ENCODE data around the gene ZNF268. TPM values are rescaled to one million over a fixed set of nuclear protein-coding genes. Genes with fewer than 3 reads are reported as not detected.

The ZNF268 gene
- polyA plus RNA-seq, 2 of the 4 experiments (the other 2 are of a cell fraction), result 12.5 to 21.5 TPM

DNA sequence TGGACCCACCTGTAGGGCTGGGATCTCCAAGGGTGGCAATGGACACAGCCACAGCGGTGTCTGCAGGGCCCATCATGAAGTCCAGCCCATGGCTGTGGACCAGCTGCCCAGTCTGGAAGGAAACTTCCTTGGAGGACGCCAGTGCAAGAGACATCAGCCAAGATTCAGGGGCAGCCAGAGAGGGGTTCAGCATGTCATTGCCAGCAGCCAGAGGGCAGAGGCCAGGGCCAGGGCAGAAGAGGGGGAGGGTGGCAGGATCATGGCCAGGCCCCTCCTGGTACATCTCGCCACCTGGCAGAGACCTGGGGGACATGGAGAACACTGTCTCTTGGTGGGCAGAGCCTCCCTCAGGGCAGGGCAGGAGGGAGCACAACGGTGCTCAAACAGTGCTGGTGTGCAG, 44.2 kb downstream of the ZNF268 start:
- WGBS (ENCODE audit: missing lambda C conversion rate), result 0% methylated on average over 4 of the region's 4 CpGs
- Histone ChIP-seq H3K9me3 (peaks cover 69% of the 10 kb centered on the region), H3K4me3 (no peak overlapping the region), H3K27ac (no peak overlapping the region), H3K4me1 (no peaks in the 10 kb centered on the region), H3K4me2 (no peak overlapping the region)
- FAIRE-seq, result no peak
- ChIA-PET POLR2A (no interaction called here), CTCF (no interaction called here)
- DNase-seq (ENCODE audit: low read depth in 1 of 2, low spot score in 1 of 2), result no peak
- ATAC-seq, result no peak
- TF ChIP-seq HOXA7 (CRISPR knock-in tag; IDR thresholded peaks at IDR 0.05) (no peak), MAZ (IDR thresholded peaks at IDR 0.05; ENCODE audit: borderline replicate concordance, low read depth, low read length) (no peak), ZFP36 (IDR thresholded peaks at IDR 0.05; ENCODE audit: borderline replicate concordance, partially characterized antibody) (no peak), ZC3H11A (IDR thresholded peaks at IDR 0.05) (no peak), RNF2 (IDR thresholded peaks at IDR 0.05; ENCODE audit: borderline replicate concordance, low read depth) (no peak), EHF (CRISPR knock-in tag; IDR thresholded peaks at IDR 0.05) (no peak), MAFK (IDR thresholded peaks at IDR 0.05; ENCODE audit: partially characterized antibody) (no peak), NFE2L2 (conservative IDR thresholded peaks at IDR 0.05; ENCODE audit: low read length) (no peak), CBX2 (IDR thresholded peaks at IDR 0.05; ENCODE audit: borderline replicate concordance, low read depth) (no peak), CBX8 (IDR thresholded peaks at IDR 0.05) (no peak), MYC (IDR thresholded peaks at IDR 0.05; ENCODE audit: borderline replicate concordance, low read length) (no peak), FOSL2 (IDR thresholded peaks at IDR 0.05) (no peak), FOSL2 (CRISPR knock-in tag; IDR thresholded peaks at IDR 0.05) (no peak), FOSB (CRISPR knock-in tag; IDR thresholded peaks at IDR 0.05) (no peak)
- TF ChIP-seq, protein P1, sequence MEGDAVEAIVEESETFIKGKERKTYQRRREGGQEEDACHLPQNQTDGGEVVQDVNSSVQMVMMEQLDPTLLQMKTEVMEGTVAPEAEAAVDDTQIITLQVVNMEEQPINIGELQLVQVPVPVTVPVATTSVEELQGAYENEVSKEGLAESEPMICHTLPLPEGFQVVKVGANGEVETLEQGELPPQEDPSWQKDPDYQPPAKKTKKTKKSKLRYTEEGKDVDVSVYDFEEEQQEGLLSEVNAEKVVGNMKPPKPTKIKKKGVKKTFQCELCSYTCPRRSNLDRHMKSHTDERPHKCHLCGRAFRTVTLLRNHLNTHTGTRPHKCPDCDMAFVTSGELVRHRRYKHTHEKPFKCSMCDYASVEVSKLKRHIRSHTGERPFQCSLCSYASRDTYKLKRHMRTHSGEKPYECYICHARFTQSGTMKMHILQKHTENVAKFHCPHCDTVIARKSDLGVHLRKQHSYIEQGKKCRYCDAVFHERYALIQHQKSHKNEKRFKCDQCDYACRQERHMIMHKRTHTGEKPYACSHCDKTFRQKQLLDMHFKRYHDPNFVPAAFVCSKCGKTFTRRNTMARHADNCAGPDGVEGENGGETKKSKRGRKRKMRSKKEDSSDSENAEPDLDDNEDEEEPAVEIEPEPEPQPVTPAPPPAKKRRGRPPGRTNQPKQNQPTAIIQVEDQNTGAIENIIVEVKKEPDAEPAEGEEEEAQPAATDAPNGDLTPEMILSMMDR (IDR thresholded peaks at IDR 0.05), result no peak
- TF ChIP-seq, protein P2, sequence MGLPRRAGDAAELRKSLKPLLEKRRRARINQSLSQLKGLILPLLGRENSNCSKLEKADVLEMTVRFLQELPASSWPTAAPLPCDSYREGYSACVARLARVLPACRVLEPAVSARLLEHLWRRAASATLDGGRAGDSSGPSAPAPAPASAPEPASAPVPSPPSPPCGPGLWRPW (IDR thresholded peaks at IDR 0.05), result no peak
- TF ChIP-seq, protein P3, sequence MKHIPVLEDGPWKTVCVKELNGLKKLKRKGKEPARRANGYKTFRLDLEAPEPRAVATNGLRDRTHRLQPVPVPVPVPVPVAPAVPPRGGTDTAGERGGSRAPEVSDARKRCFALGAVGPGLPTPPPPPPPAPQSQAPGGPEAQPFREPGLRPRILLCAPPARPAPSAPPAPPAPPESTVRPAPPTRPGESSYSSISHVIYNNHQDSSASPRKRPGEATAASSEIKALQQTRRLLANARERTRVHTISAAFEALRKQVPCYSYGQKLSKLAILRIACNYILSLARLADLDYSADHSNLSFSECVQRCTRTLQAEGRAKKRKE (CRISPR knock-in tag; IDR thresholded peaks at IDR 0.05; ENCODE audit: low read depth), result no peak

DNA sequence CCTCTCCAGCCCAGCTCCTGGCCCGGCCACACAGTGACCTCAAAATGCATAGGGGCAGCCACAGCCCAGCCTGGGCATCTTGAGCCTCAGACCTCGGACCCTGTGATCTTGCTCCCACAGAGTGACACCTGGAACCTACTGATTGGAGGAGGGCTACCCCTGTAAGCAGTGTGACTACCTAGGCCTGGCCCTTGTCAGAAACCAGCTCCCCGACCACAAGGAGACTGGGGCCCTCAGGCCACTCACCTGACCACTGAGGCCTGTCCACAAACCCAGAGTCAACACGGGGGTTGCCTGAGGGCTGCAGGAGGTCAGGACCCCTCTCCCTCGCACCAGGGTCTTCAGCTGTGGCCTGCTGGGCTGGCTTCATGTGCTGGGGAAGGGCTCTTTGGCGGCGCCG, 45.4 kb downstream of the ZNF268 start:
- no peak for FAIRE-seq

DNA sequence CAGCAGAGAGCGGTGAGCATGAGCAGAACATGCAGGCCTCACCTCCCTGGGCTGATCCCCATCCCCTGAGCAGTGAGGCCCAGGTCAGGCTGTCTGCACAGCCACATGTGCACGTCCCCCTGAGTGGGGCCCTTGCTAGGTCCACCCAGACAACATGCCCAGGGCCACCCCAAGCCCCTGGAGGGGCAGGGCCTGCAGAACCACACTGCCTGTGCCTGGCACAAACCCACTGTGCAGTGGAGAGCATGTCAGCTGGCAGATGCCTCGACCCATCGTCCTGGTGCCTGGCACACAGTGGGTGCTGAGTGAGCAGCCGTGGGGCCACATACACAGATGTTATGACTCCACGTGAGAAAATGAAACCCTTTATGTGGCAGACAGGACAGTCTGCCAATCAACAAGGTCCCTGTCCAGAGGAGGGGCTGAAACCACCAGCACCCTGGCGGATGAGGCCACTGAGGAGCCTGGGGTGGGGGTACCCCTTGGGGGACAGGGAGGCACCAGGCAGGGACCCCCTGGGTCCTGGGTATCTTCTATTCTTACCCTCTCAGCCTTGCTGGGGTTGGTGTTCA, 46.1 kb downstream of the ZNF268 start:
- ChIA-PET POLR2A (no interaction called here), CTCF (no interaction called here)
- H3K27ac ChIP-seq, result no peak overlapping the region
- FAIRE-seq (no peak), ATAC-seq (no peak), DNase-seq (ENCODE audit: low read depth in 1 of 2, low spot score in 1 of 2) (no peak)
- H3K4me2 ChIP-seq, result no peak overlapping the region
- peaks cover 69% of the 10 kb centered on the region for H3K9me3 ChIP-seq
- TF ChIP-seq, protein P4, sequence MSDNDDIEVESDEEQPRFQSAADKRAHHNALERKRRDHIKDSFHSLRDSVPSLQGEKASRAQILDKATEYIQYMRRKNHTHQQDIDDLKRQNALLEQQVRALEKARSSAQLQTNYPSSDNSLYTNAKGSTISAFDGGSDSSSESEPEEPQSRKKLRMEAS (IDR thresholded peaks at IDR 0.05), result no peak
- TF ChIP-seq FOSB (CRISPR knock-in tag; IDR thresholded peaks at IDR 0.05), result no peak
- no peak for TF ChIP-seq SMC3 (IDR thresholded peaks at IDR 0.05)
- TF ChIP-seq CHD2 (IDR thresholded peaks at IDR 0.05; ENCODE audit: low read length, partially characterized antibody), result no peak
- TF ChIP-seq RARB (CRISPR knock-in tag; IDR thresholded peaks at IDR 0.05), result no peak
- no peak for TF ChIP-seq FOXS1 (CRISPR knock-in tag; IDR thresholded peaks at IDR 0.05)
- no peak for TF ChIP-seq PHF8 (IDR thresholded peaks at IDR 0.05; ENCODE audit: borderline replicate concordance, low read depth)
- TF ChIP-seq POLR2AphosphoS2 (conservative IDR thresholded peaks at IDR 0.05; ENCODE audit: low read length), result no peak
- no peak for TF ChIP-seq HEYL (CRISPR knock-in tag; IDR thresholded peaks at IDR 0.05)
- TF ChIP-seq, protein P2 (IDR thresholded peaks at IDR 0.05), result no peak
- TF ChIP-seq EHMT2 (IDR thresholded peaks at IDR 0.05; ENCODE audit: low read depth), result no peak
- no peak for TF ChIP-seq FOSL2 (IDR thresholded peaks at IDR 0.05)
- TF ChIP-seq FOSL2 (CRISPR knock-in tag; IDR thresholded peaks at IDR 0.05), result no peak
- TF ChIP-seq, protein P5, sequence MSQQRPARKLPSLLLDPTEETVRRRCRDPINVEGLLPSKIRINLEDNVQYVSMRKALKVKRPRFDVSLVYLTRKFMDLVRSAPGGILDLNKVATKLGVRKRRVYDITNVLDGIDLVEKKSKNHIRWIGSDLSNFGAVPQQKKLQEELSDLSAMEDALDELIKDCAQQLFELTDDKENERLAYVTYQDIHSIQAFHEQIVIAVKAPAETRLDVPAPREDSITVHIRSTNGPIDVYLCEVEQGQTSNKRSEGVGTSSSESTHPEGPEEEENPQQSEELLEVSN (IDR thresholded peaks at IDR 0.05; ENCODE audit: borderline replicate concordance, low read depth), result no peak
- TF ChIP-seq KDM1A (IDR thresholded peaks at IDR 0.05; ENCODE audit: low read depth), result no peak
- H3K4me1 ChIP-seq, result no peaks in the 10 kb centered on the region
- 3% methylated on average over 5 of the region's 7 CpGs for whole genome bisulfite sequencing (ENCODE audit: missing lambda C conversion rate)
- H3K4me3 ChIP-seq, result no peak overlapping the region

More for the DNA sequence above, 45.4 kb downstream of the ZNF268 start:
- Histone ChIP-seq H3K4me1 (no peaks in the 10 kb centered on the region), H3K27ac (no peak overlapping the region), H3K4me2 (no peak overlapping the region), H3K9me3 (peaks cover 68% of the 10 kb centered on the region), H3K4me3 (no peak overlapping the region)
- no peak for TF ChIP-seq GATA3 (IDR thresholded peaks at IDR 0.05; ENCODE audit: borderline replicate concordance)
- TF ChIP-seq, protein P3 (CRISPR knock-in tag; IDR thresholded peaks at IDR 0.05; ENCODE audit: low read depth), result no peak
- no peak for TF ChIP-seq RCOR1 (IDR thresholded peaks at IDR 0.05; ENCODE audit: low read depth, low read length)
- no peak for ATAC-seq
- WGBS (ENCODE audit: missing lambda C conversion rate), result 34% methylated on average over 7 of the region's 8 CpGs
- ChIA-PET POLR2A (no interaction called here), CTCF (no interaction called here)
- DNase-seq (ENCODE audit: low read depth in 1 of 2, low spot score in 1 of 2), result no peak
